Fibroblast of the conjunctiva (primary cell): ENCODE data around the gene CDC25C.
A peak's percentile ranks its signal among the peaks of the same experiment; 100 is the strongest.

Experiments
- DNase-seq: peaks from one replicate; pipeline ENCODE4 v3.0.0-alpha.2; 2010; ENCODE audit warnings: low read depth

CDC25C gene

DNA sequence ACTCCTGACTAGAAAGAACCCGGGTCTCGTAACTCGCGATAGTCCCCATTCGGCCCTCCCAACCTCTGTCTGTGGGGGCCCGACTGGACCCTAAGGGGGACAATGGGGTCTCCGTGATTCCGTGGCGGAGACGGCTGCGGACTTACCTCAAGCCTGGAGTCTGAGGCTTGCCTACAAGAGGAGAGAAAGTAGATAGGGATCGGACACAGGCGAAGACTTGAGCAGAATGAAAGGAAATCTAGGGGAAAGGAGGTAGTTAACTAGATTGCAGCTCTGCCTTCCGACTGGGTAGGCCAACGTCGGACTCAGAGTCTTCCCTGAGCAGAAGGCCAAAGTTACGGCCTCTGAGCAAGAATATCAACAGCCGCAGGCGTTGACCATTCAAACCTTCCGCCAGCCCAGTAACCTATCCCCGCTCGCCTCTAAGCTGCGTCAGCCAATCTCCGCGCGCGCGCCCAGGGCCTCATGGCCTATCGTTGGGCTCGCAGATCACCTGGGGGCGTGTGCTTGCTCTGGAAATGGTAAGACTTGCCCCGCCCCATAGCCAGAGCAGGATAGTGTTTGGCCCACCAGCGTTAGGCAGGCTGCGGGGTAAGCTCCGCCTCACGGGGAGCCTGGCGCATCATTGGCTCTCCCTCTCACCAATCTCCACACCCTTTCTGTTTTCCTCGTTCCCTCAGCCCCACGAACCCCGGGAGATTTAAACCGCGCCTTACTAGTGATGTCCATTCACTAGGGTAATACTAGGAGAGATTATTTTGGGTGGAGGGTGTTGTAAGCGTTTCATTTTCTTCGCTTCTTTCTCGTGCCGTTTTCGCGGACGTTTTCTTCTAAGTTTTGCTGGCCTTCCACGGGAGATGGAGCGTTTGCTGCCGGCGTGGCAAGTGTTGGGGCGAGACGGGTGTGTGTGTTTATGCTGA is at the start of gene CDC25C:
Gene CDC25C, minus strand, starts transcription at position 356 of the 920 bp plus-strand sequence. CDS start 624 bp downstream, outside the sequence.
- DNase-seq, result peak; percentile 99

DNA sequence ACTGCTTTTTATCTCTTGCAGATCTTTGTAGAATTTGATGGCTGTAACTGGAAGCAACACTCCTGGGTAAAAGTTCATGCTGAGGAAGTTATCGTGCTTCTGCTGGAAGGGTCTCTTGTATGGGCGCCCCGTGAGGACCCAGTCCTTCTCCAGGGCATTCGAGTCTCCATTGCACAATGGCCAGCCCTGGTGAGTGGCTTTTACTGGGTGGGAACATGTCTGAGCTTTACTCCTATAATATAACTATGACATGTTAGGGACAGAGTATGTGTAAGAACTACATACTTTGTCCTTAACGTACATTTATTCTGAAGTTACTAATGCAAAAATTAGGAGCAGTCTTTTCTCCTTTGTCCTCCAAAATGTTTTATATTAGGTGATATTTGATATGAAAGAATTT is 41.0 kb upstream of the CDC25C start:
- no peak for DNase-seq

GRCh38 chr5:138372225-138372624 is 40.6 kb upstream of the CDC25C start:
- DNase-seq, result no peak

- no peak for DNase-seq
Observed at GRCh38 chr5:138371454-138371853, 39.9 kb upstream of the CDC25C start.

DNA sequence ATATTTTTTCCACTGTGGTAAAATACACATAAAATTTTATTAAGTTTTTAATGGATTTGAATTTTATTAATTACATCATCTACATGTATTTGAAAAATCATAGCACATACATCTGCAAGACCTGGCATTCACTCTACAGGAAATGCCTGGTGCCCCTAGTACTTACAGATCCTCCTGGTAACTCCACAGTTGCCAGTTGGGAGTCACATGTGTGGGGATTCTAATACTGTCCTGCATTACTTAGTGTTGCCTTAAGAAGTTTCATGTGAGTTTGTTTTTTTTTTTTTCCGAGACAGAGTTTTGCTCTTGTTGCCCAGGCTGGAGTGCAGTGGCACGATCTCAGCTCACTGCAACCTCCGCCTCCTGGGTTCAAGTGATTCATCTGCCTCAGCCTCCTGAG is 38.9 kb upstream of the CDC25C start:
- peak; percentile 23 for DNase-seq

GRCh38 chr5:138369706-138370105 is 38.1 kb upstream of the CDC25C start:
- DNase-seq, result no peak

DNA sequence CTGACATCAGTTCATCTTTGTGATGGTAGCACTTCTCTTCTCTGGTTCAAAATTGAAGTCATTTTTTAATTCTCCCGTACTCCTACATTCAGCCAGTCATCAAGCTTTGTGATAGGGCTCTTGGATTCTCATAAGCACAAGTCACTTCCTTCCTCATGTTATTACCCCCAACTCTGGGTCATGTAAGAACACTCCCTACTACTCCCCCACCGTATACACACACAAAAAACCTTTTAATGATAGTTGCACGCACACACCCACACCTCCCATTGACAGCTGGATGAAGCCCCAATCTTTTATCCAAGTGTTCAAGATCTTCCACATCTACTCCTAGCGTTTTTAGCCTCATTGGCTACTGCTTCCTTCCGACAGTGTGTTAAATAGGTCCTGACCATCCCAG is 37.7 kb upstream of the CDC25C start:
- DNase-seq, result no peak

GRCh38 chr5:138366632-138367382 is 35.2 kb upstream of the CDC25C start:
- no peak for DNase-seq

DNA sequence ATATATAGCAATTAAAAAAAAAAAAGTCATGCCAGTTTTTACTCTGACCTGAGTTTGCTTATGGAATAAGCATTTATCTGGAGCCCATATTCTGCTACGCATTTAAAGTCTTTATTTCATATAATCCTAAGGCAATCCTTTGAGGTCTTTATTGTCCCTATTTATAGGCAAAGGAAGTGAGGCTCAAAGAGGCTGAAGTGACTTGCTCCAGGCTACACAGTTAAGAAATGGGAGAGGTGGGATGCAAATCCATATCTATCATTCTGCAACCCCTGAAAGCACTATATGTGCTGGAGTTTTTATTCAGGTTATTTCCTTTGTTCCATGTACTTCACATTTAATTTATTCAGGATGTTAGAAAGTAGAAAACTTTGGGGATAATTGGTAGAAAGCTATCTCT is 33.0 kb upstream of the CDC25C start:
- no peak for DNase-seq

- DNase-seq, result no peak
Observed at GRCh38 chr5:138360941-138361452, 29.4 kb upstream of the CDC25C start.

GRCh38 chr5:138359621-138360020 is 28.0 kb upstream of the CDC25C start:
- DNase-seq, result no peak

DNA sequence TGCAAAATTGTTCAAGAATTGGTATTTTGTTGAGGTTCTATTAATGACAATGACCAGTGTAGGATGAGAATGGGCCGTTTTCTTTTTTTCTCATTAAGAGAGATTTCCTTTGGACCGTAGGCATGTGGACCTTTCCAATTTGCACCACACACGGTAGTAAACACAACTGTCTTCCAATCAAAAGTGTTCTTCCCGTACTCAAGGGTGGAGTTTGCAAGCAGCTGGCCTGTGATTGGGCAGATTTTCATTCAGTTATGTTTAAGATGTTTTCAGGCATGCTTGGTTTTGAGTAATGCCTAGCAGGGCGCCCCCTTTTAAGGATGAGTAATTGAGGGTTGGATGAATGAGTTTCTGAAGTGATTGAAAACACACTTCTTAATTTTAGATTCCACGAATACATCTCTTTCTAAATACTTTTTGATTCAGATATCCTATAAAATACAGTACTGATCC is 23.3 kb upstream of the CDC25C start:
- peak; percentile 61 for DNase-seq

GRCh38 chr5:138354387-138354786 is 22.8 kb upstream of the CDC25C start:
- DNase-seq, result no peak

GRCh38 chr5:138353560-138354080 is 22.0 kb upstream of the CDC25C start:
- DNase-seq, result peak; percentile 22

DNA sequence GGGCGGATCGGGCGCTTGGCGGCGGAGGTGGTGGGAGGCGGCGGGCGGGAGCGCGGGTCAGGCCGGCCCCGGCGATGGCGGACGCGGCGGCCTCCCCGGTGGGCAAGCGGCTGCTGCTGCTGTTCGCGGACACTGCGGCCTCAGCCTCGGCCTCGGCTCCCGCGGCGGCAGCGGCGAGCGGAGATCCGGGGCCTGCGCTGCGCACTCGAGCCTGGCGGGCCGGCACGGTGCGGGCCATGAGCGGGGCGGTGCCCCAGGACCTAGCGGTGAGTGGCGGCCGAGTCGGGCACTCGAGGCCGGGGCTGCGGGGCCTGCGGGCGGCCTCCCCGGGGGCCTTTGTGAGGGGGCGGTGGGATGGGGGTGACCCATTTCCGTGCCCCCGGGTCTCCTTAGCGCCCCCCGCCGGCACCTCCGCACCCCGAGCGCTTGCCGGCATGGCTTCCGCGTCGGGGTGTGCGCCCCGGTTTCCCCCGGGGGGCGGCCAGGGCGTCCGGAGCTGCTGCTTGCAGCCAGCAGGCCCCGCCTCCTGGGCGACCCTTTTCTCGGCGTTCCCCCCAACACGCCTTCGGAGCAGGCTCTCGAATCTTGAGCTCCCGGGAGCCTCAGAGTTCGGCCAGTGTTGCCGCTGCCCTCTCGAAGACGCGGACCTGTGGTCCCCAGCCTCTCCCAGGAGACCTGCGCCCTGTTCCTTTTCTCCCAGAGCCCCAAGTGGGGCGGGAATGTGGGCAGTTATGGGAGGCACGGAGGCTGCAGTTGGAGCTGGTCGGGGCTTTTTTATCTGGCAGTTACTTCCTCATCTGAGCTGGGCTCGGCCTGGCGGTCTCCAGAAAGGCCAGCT is 21.3 kb upstream of the CDC25C start:
- DNase-seq, result peak; percentile 5

DNA sequence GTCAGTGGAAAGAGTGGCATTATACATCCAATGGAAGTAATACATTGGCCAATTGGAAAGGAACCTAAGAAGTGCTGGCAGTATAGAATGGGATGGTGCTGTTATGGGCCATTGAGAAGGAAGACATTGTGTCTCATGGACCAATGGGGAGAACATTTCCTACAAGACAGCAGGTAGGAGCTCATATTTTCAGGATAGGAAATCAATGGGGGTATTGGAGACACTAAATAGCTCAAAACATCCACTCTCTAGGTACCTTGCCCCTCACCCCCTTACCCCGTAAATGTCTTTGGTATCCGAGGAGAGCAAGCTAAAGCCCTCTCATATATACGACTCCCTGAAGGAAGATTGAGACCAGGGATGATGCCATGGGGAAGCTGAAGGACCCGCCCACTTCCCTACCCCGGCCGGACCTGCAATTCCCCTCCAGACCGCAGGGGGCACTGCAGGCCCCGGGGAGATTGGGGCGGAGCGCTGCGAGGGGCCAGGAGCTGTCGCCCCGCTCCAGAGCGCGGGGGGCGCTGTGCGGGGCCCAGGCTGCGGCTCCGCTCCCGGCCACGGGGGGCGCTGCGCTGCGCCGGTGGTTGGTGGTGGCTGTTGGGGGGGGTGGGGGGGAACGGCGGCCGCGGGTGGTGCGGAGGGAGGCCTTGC is 20.6 kb upstream of the CDC25C start, which contains the start of gene KDM3B:
Gene KDM3B, plus strand, starts transcription at position 615 of the 651 bp plus-strand sequence. CDS start 111 bp downstream, outside the sequence.
- peak; percentile 76 for DNase-seq

GRCh38 chr5:138351517-138351916 is 19.9 kb upstream of the CDC25C start:
- DNase-seq, result no peak

DNA sequence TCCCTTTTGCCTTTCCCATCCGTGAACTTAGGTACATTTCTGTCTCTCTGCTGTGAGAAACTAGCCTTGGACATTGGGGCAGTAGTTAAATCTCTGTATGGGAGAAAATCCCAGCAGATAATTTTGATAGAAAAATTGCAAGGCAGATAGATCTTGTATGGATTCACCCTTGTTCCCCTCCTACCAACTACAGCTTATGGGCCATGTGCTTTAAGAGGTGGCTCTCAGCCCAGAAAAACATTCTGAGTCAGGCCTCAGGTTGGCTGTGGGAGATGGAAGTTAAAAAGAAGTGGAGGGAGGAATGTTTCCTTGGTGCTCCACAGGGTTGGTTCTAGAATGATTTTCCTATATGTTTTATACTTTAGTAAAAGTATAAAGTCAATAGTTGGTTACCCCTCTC is 19.5 kb upstream of the CDC25C start:
- DNase-seq, result peak; percentile 52

DNA sequence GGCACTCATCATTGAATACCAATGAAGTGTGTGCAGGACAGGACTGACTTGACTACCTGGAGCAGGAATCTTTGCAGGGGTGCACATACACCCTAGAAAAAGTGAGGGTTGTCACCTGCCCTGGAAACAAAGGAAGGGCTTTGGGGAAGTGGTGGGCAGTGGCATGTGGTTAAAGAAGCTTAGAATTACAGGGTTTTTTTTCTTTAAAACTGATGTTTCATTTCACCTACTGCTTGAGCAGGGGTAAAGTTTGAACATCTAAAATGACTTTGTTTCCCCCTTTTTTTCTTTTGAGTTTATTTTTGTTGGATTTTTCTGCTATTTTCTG is 18.9 kb upstream of the CDC25C start:
- DNase-seq, result no peak

- peak; percentile 17 for DNase-seq
Observed at GRCh38 chr5:138349852-138350562, 18.4 kb upstream of the CDC25C start.
